CD4-positive, alpha-beta T cell (primary cell): ENCODE measurements around the gene PLCH2. TPM values are rescaled to one million over a fixed set of nuclear protein-coding genes. Genes with fewer than 3 reads are reported as not detected.

Experiments used
- ATAC-seq: fragments of 200-7000 bp; cut with Tn5 transposase; one replicate; pipeline ENCODE4 v1.10.0; 2022; ENCODE audit warnings: mild to moderate bottlenecking; ENCODE audit not compliant: poor library complexity
- CTCF ChIA-PET: fragments of 350-600 bp; sonication (Branson Sonifier 250); formaldehyde crosslinking; loops from one replicate; lab custom pipeline; 2021; ENCODE audit warnings: antibody characterized with exemption, inconsistent platforms; lab: Charles Lee
- POLR2A ChIA-PET: fragments of 350-600 bp; sonication (Branson Sonifier 250); formaldehyde crosslinking; loops from one replicate; lab custom pipeline; 2021; ENCODE audit warnings: antibody characterized with exemption, inconsistent platforms; lab: Charles Lee
- DNase-seq, 14 experiments: peaks; one replicate each; pipeline ENCODE4 v3.0.0-alpha.2; 2013 to 2020; ENCODE audit warnings: mixed read lengths in 2 of 14
- H3K27ac ChIP-seq, 2 donors: one replicate each; pipeline versions ENCODE4 v1.5.1 to v1.7.0; 2013; ENCODE audit warnings: low read length in 2 of 2, low read depth in 1 of 2, mild to moderate bottlenecking in 1 of 2
- H3K27me3 ChIP-seq, 2 experiments: 1 replicate in 1 of 2; 2 replicates in 1 of 2; pipeline versions ENCODE4 v1.6.1 to v1.7.0; 2013; ENCODE audit warnings: low read length in 2 of 2, control low read depth in 1 of 2, mild to moderate bottlenecking in 1 of 2, moderate library complexity in 1 of 2; ENCODE audit not compliant: insufficient read depth in 2 of 2, control insufficient read depth in 1 of 2
- H3K36me3 ChIP-seq: one replicate; pipeline ENCODE4 v1.6.1; 2013; ENCODE audit warnings: low read length, control low read depth; ENCODE audit not compliant: insufficient read depth
- H3K4me1 ChIP-seq: one replicate; pipeline ENCODE4 v1.6.1; 2013; ENCODE audit warnings: low read length, control low read depth; ENCODE audit not compliant: insufficient read depth
- H3K4me3 ChIP-seq: one replicate; pipeline ENCODE4 v1.5.1; 2013; ENCODE audit warnings: mild to moderate bottlenecking, low read length, moderate library complexity
- H3K9me3 ChIP-seq, 2 experiments: 1 replicate in 1 of 2; 2 replicates in 1 of 2; pipeline versions ENCODE4 v1.6.1 to v1.7.0; 2013; ENCODE audit warnings: low read length in 2 of 2, mild to moderate bottlenecking in 2 of 2, control low read depth in 1 of 2, moderate library complexity in 1 of 2; ENCODE audit not compliant: control insufficient read depth in 1 of 2, insufficient read depth in 1 of 2
- H3K27ac Mint-ChIP-seq: one replicate; pipeline ENCODE4 v1.8.0; 2020; ENCODE audit warnings: mixed read lengths
- H3K27me3 Mint-ChIP-seq: one replicate; pipeline ENCODE4 v1.8.0; 2021; ENCODE audit warnings: mixed read lengths
- H3K36me3 Mint-ChIP-seq: one replicate; pipeline ENCODE4 v1.8.0; 2021; ENCODE audit warnings: low read depth, mixed read lengths
- H3K4me1 Mint-ChIP-seq: one replicate; pipeline ENCODE4 v1.8.0; 2021; ENCODE audit warnings: low read depth, mixed read lengths
- H3K4me3 Mint-ChIP-seq: one replicate; pipeline ENCODE4 v1.8.0; 2020; ENCODE audit warnings: mild to moderate bottlenecking, mixed read lengths
- H3K9me3 Mint-ChIP-seq: one replicate; pipeline ENCODE4 v1.8.0; 2020; ENCODE audit warnings: mixed read lengths
- CTCF ChIP-seq: fragments of 200-600 bp; IDR thresholded peaks from one replicate; pipeline ENCODE4 v1.8.0; 2022; ENCODE audit warnings: antibody characterized with exemption, mild to moderate bottlenecking
- intact Hi-C, 2 experiments: fragments of 100-400 bp; cut with DNase I in 1 of 2; cut with micrococcal nuclease in 1 of 2; formaldehyde crosslinking; loops; one replicate each; pipeline versions ENCODE4 v1.15.1 to v1.9.0; 2023 to 2025; cut with DNase I, micrococcal nuclease
- total RNA-seq, 174 experiments: library from RNA in 2 of 174; stranded (reverse) in 2 of 174; gene quantifications; one replicate each; pipeline ENCODE4 v1.2.3 and lab custom pipeline; 2021 to 2026

The PLCH2 gene
- total RNA-seq, 2 experiments from 2014 or later, result 47.6 to 48.1 TPM

GRCh38 chr1:2538872-2539271 is 62.8 kb downstream of the PLCH2 start:
- Histone ChIP-seq H3K27me3 (peaks cover 0 to 2% of the 10 kb centered on the region in 2 experiments), H3K9me3 (no peaks in the 10 kb centered on the region), H3K36me3 (no peaks in the 10 kb centered on the region), H3K27ac (no peak overlapping the region), H3K4me3 (no peak overlapping the region), H3K4me1 (peaks cover 21% of the 10 kb centered on the region)
- POLR2A ChIA-PET, result no interaction called here
- no peak overlapping the region for H3K4me3 Mint-ChIP-seq
- DNase-seq (no peak), ATAC-seq (no peak)
- intact Hi-C loops, result no loop called here
- CTCF ChIA-PET, result interaction anchor here (0.9 kb wide), 1 partner anchor 14 kb away, joined by 3 read pairs; no protein-coding TSS in a partner anchor
- no peaks in the 10 kb centered on the region for H3K36me3 Mint-ChIP-seq
- H3K27ac Mint-ChIP-seq, result no peak overlapping the region
- no peaks in the 10 kb centered on the region for H3K9me3 Mint-ChIP-seq
- no peak for TF ChIP-seq CTCF
- H3K4me1 Mint-ChIP-seq, result peaks cover 8% of the 10 kb centered on the region
- H3K27me3 Mint-ChIP-seq, result peaks cover 6% of the 10 kb centered on the region

GRCh38 chr1:2539312-2539907 is 63.3 kb downstream of the PLCH2 start:
- H3K4me1 ChIP-seq, result peaks cover 26% of the 10 kb centered on the region
- no peak overlapping the region for H3K27ac ChIP-seq
- no peaks in the 10 kb centered on the region for H3K9me3 ChIP-seq
- Mint-ChIP-seq H3K9me3 (no peaks in the 10 kb centered on the region), H3K36me3 (no peaks in the 10 kb centered on the region), H3K4me1 (peaks cover 13% of the 10 kb centered on the region), H3K27me3 (peaks cover 4% of the 10 kb centered on the region), H3K27ac (no peak overlapping the region), H3K4me3 (no peak overlapping the region)
- ATAC-seq (peak; percentile 43), DNase-seq (peak in 3 of 14 experiments; percentile 49 to 59 (median 53))
- intact Hi-C loops, result no loop called here
- H3K27me3 ChIP-seq, result peaks cover 0 to 2% of the 10 kb centered on the region in 2 experiments
- peak; percentile 33 for TF ChIP-seq CTCF
- H3K4me3 ChIP-seq, result no peak overlapping the region
- POLR2A ChIA-PET, result interaction anchor here (2.5 kb wide), 1 partner anchor 9 kb away, joined by 6 read pairs; the partner anchor contains the start of gene HES5
- CTCF ChIA-PET, result interaction anchor here (0.7 to 0.9 kb wide), 2 partner anchors 15 to 47 kb away, joined by 3 read pairs; partner anchors contain the start of gene PRXL2B
- H3K36me3 ChIP-seq, result no peaks in the 10 kb centered on the region

GRCh38 chr1:2540816-2541492 is 64.9 kb downstream of the PLCH2 start:
- intact Hi-C loops, result loop anchor here in 1 of 2 experiments (10.0 kb wide), 1 partner anchor 406 kb away; no protein-coding TSS in a partner anchor
- CTCF ChIA-PET, result no interaction called here
- no peak for TF ChIP-seq CTCF
- H3K4me3 Mint-ChIP-seq, result no peak overlapping the region
- Histone ChIP-seq H3K9me3 (no peaks in the 10 kb centered on the region), H3K4me1 (peaks cover 38% of the 10 kb centered on the region), H3K36me3 (no peaks in the 10 kb centered on the region), H3K27ac (no peak overlapping the region), H3K4me3 (no peak overlapping the region), H3K27me3 (peaks cover 0 to 2% of the 10 kb centered on the region in 2 experiments)
- no peak overlapping the region for H3K27ac Mint-ChIP-seq
- DNase-seq, result peak in 2 of 14 experiments; percentile 39 to 40
- H3K4me1 Mint-ChIP-seq, result peaks cover 18% of the 10 kb centered on the region
- H3K9me3 Mint-ChIP-seq, result no peaks in the 10 kb centered on the region
- POLR2A ChIA-PET, result interaction anchor here (1.4 to 2.7 kb wide), 3 partner anchors 10 to 45 kb away, joined by 6 to 11 read pairs (median 6); partner anchors contain the start of genes HES5, PANK4 and PRXL2B
- ATAC-seq, result no peak
- no peaks in the 10 kb centered on the region for H3K36me3 Mint-ChIP-seq
- H3K27me3 Mint-ChIP-seq, result no peaks in the 10 kb centered on the region
